Measurements from ENCODE around the gene CD300LF.

DNA sequence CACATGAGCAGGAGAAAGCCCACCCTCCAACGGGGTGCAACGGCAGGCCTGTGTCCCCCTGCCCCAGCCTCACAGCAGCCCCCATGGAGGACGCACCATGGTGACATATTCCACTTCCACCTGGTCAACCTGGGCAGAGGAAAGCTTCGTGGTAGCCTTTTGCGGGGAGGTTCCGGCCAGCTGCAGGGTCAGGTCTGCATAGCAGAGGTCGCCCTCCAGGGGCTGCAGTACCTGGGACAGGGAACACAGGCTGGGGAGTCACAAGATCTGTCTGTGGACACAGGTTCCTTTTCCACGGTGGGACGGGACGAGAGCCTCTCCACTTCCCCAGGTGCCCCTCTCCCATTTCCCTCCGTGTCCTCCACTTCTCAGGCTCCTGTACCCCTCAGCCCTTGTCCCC lies 17.1 kb downstream of the CD300LF start:
- TF ChIP-seq, protein P1, sequence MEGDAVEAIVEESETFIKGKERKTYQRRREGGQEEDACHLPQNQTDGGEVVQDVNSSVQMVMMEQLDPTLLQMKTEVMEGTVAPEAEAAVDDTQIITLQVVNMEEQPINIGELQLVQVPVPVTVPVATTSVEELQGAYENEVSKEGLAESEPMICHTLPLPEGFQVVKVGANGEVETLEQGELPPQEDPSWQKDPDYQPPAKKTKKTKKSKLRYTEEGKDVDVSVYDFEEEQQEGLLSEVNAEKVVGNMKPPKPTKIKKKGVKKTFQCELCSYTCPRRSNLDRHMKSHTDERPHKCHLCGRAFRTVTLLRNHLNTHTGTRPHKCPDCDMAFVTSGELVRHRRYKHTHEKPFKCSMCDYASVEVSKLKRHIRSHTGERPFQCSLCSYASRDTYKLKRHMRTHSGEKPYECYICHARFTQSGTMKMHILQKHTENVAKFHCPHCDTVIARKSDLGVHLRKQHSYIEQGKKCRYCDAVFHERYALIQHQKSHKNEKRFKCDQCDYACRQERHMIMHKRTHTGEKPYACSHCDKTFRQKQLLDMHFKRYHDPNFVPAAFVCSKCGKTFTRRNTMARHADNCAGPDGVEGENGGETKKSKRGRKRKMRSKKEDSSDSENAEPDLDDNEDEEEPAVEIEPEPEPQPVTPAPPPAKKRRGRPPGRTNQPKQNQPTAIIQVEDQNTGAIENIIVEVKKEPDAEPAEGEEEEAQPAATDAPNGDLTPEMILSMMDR (IDR thresholded peaks at IDR 0.05): no peak
- TF ChIP-seq TEAD1 (CRISPR knock-in tag; IDR thresholded peaks at IDR 0.05) (no peak), IRF2 (CRISPR knock-in tag; IDR thresholded peaks at IDR 0.05; ENCODE audit: borderline replicate concordance, low read depth) (no peak), ZNF263 (CRISPR knock-in tag; IDR thresholded peaks at IDR 0.05; ENCODE audit: low read depth) (no peak), ZBTB21 (CRISPR knock-in tag; IDR thresholded peaks at IDR 0.05; ENCODE audit: borderline replicate concordance) (no peak), NFYB (CRISPR knock-in tag; conservative IDR thresholded peaks at IDR 0.05; ENCODE audit: low read depth) (no peak), ZNF671 (CRISPR knock-in tag; IDR thresholded peaks at IDR 0.05) (no peak), KAT7 (CRISPR knock-in tag; IDR thresholded peaks at IDR 0.05; ENCODE audit: borderline replicate concordance) (no peak)
- TF ChIP-seq, protein P2, sequence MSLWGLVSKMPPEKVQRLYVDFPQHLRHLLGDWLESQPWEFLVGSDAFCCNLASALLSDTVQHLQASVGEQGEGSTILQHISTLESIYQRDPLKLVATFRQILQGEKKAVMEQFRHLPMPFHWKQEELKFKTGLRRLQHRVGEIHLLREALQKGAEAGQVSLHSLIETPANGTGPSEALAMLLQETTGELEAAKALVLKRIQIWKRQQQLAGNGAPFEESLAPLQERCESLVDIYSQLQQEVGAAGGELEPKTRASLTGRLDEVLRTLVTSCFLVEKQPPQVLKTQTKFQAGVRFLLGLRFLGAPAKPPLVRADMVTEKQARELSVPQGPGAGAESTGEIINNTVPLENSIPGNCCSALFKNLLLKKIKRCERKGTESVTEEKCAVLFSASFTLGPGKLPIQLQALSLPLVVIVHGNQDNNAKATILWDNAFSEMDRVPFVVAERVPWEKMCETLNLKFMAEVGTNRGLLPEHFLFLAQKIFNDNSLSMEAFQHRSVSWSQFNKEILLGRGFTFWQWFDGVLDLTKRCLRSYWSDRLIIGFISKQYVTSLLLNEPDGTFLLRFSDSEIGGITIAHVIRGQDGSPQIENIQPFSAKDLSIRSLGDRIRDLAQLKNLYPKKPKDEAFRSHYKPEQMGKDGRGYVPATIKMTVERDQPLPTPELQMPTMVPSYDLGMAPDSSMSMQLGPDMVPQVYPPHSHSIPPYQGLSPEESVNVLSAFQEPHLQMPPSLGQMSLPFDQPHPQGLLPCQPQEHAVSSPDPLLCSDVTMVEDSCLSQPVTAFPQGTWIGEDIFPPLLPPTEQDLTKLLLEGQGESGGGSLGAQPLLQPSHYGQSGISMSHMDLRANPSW (CRISPR knock-in tag; conservative IDR thresholded peaks at IDR 0.05; ENCODE audit: low read depth): no peak
- TF ChIP-seq, protein P3, sequence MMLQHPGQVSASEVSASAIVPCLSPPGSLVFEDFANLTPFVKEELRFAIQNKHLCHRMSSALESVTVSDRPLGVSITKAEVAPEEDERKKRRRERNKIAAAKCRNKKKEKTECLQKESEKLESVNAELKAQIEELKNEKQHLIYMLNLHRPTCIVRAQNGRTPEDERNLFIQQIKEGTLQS (CRISPR knock-in tag; conservative IDR thresholded peaks at IDR 0.05): no peak
